NCI-H1417 (cell line): ENCODE results near the gene GPR75.

ENCODE experiments used
- DNase-seq, 3 experiments: peaks; one replicate each; lab custom pipeline; 2025; lab: John Stamatoyannopoulos, UW

The GPR75 gene

GRCh38 chr2:53859206-53860181 is at the start of gene GPR75:
GPR75 (minus strand) TSS chr2:53859967; CDS start chr2:53854756, 5,211 bp downstream.
- peak in 2 of 3 experiments; percentile 39 to 42 for DNase-seq

DNA sequence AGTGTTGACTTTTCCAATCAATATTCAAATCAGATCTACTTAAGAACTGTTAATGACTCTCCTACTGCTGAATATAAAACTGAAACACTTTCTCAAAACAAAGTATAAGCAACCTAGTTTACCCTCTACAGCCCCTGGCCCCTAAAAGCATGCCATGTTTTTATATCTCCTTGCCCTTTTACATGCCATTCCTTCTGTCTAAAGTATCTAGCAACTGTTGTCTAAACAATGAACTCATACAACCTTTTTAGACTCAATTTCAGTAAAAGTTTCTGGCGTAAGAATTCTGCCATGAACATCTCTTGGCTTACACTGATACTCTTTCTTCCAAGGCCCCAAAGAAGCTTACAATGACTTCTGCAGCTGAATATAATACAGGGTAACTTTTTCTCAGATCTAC is 47.8 kb upstream of the GPR75 start:
- no peak for DNase-seq

GRCh38 chr2:53905396-53905795 is 45.6 kb upstream of the GPR75 start:
- DNase-seq: no peak

- peak in 1 of 3 experiments; percentile 17 for DNase-seq
These were observed 43.2 kb upstream of the GPR75 start for GRCh38 chr2:53903011-53903410.

DNA sequence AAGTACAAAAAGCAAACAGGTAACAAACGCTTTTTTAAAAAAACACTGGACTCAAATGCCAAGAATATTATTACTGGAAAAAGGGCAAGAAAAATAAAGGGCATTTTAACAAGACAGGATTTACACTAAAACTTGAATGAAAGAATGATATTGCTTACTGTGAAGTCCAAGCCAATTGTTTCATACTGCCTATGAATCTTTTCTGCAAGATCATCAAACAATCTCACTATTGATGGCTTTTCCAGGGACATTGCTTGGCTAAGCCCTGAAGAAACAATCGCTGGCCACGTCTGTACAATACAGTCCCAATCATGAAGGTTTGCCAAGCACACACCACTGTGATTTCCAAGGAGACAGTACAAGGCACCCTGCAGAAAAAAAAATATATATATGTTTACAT is 41.4 kb upstream of the GPR75 start:
- DNase-seq: no peak

GRCh38 chr2:53896864-53897263 is 37.1 kb upstream of the GPR75 start:
- DNase-seq: no peak

DNA sequence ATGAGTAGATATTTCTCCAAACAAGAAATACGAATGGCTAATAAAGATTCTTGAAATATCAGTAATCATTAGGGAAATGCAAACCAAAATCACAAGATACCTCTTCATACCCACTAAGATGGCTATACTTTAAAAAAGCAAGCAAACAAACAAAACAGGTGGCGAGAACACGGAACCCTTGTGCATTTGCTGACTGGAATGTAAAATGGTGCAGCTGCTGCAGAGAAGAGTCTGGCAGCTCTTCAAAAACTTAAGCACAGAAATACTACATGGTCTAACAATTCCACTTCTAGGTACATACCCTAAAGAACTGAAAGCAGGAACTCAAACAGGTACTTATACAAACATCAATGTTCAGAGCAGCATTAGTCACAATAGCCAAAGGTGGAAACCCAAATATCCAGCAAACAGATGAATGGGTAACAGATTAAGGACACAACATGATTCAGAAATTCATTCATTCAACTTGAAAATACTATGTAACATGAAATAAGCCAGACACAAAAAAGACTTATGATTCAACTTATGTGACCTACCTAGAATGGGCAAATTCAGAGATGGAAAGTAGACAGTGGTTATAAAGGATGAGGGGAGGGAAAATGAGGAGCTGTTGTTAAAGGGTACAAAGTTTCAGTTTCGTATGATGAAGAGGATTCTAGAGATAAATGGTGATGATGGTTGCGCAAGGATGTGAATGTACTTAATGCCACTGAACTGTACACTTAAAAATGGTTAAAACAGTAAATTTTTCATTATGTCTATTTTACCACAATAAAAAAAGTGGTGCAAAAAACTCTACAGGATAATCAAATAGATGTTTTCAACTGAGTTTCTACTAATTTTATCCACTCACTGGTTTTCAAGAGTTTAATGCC is 26.9 kb upstream of the GPR75 start:
- no peak for DNase-seq

- no peak for DNase-seq
These were observed 25.1 kb upstream of the GPR75 start for GRCh38 chr2:53884883-53885282.

DNA sequence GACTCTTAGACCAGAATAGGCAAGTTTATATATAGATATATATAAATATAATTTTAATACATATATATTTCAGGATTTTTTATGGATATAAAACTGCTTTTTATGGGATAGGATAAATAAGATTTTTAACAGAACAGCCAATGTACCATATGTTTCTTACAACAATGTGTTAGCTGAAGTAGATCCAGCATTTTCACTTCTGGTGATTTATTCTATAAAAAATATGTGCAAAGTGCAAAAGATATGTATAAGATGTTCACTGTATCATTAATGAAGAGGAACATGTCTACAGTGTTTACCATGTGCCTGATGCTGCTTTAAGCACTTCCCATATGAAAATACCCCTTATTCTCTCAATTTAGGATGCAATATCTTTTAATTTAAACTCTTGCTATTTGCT is 22.2 kb upstream of the GPR75 start:
- DNase-seq: no peak

DNA sequence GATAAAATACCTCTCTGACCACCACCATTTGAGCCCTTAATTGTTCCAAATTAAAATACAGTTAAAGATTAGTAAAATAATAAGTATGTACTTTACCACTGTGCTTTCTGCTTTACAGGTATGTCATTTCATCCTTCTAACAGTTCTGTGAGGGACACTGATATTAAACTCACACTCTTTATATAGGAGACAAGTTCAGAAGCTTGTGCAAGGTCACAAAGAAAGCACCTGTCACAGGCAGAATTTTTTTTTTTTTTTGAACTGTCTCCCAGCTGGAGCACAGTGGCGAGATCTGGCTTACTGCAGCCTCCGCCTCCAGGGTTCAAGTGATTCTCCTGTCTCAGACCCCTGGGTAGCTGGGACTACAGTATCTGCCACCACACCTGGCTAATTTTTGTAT is 21.6 kb upstream of the GPR75 start:
- DNase-seq: no peak

DNA sequence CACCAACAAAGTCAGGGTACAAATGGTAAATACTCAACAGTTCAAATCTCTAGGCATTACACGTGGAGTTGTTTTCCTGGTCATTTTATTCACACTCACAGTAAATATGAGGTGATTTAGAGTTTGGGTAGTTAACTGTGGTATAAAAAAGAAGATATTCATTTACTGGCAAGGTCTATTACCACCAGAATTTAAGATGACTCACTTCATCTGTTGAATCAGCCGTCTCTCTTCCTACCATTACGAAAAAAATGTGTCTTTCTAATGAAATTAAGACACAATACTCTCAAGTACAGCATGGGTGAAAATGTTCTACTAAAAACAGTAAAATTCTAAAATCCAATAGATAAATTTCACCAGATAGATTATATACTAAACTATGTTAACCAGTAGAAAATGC is 21.0 kb upstream of the GPR75 start:
- DNase-seq: no peak

DNA sequence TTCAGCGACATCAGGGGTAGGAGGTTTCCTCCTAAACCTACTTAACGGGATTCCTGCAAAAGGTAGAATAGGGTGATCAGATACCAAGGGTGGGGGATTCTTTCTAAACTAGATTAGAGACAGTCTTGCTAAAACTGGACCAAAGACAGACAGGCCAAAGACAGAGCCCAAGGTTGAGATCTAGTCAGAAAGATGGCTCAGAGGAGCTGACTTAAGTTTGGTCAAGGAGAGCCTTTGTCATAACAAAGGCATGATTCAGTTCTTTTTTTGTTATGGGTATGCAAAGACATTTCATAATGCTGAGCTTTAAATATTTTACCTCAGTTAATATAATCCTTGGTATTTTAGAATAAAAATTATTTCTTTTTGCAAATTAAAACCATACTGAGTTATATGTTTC is 17.8 kb upstream of the GPR75 start:
- no peak for DNase-seq

- DNase-seq: no peak
These were observed 17.3 kb upstream of the GPR75 start for GRCh38 chr2:53877112-53877511.

DNA sequence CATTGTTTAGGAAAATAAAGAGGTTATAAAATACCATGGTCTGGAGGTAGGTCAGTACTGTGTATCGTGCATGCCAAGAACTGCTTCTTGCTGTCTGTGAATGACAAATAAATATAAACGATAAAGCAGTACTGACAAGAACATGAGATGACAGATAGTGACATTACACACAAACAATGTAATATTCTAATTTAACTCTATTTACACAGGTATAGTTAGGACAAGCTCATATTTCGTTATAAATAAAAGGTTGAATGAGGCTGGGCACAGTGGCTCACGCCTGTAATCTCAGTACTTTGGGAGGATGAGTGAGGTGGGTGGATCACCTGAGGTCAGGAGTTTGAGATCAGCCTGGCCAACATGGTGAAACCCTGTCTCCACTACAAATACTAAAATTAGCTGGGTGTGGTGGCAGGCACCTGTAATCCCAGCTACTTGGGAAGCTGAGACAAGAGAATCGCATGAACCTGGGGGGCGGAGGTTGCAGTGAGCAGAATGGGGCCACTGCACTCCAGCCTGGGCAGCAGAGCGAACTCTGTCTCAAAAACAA is 14.7 kb upstream of the GPR75 start:
- DNase-seq: no peak

- no peak for DNase-seq
These were observed 8.0 kb upstream of the GPR75 start for GRCh38 chr2:53867773-53868172.

- DNase-seq: no peak
These were observed 7.4 kb upstream of the GPR75 start for GRCh38 chr2:53867169-53867568.

- DNase-seq: no peak
These were observed 6.2 kb upstream of the GPR75 start for GRCh38 chr2:53865962-53866361.

DNA sequence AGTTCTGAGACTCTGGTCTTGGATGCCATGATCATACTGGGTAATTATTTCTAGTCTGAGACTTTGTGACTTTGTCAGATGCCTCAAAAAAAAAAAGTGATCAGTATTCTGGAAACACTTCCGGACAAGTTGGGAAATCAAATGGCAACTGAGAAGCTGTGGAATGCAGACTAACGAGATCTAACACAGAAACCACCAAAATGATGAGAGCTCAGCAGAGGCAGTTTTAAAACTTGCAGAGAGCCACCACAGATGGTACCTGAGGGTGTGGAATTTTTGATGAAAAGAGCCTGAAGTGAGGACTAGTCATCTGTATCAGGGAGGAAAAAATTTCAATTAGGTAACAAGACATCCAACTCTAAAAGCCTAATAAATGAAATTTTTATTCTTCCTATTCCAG is 5.5 kb upstream of the GPR75 start:
- DNase-seq: no peak

DNA sequence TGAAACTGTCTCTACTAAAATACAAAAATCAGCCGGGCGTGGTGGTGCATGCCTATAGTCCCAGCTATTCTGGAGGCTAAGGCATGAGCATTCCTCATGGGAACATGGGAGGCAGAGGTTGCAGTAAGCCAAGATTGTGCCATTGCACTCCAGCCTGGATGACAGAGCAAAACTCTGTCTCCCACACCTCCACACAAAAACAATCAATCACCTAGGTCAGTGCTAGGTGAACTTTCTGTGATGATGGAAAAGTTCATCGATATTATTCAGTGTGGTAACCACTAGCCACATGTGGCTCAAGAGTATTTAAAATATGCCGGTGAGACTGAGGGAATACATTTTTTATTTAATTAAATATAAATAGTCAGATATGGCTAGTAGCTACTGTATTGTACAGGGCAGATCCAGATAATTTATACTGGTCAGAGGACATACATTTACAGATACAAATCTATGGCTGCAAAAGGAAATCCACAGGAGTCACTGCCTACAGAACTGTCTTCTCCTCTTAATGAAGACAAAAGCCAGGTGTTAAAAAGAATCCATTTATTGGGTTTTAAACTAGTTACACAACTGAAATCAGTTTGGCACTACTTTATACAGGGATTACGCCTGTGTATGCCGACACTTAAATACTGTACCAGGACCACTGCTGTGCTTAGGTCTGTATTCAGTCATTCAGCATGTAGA is 3.9 kb upstream of the GPR75 start:
- DNase-seq: no peak

- no peak for DNase-seq
These were observed 2.1 kb upstream of the GPR75 start for GRCh38 chr2:53861824-53862223.

- no peak for DNase-seq
These were observed 3.5 kb downstream of the GPR75 start for GRCh38 chr2:53856272-53856671.

- no peak for DNase-seq
These were observed 5.1 kb downstream of the GPR75 start for GRCh38 chr2:53854678-53855077.
